MV-4-11 (cell line): ENCODE data around the gene INO80D.
"Not testable (repeated sequence)": the region's sequence is repeated elsewhere in the genome, so short reads cannot be mapped to it uniquely, and the experiment has no call there.

Source experiments
- DNase-seq: peaks from one replicate; lab custom pipeline; 2025; lab: John Stamatoyannopoulos, UW

INO80D gene

DNA sequence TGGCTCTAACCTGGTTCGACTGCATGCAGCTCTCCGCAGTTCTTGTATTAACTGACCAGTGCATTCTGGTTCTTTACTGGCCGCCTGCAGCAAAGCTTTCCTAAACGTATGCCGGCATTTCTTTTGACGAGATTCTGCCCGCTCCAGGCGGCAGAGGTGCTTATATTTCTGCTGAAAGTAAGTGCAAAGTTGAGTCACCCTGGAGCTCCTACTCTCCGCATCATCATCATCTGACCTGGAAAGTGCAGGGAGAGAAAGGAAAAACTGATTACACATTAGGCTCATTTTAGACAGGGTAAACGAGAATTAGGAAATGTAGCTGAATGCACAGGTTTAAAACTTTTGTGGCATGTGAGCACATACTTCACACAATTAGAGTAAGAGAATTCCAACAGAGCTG, 57.9 kb downstream of the INO80D start:
- DNase-seq, result no peak

DNA sequence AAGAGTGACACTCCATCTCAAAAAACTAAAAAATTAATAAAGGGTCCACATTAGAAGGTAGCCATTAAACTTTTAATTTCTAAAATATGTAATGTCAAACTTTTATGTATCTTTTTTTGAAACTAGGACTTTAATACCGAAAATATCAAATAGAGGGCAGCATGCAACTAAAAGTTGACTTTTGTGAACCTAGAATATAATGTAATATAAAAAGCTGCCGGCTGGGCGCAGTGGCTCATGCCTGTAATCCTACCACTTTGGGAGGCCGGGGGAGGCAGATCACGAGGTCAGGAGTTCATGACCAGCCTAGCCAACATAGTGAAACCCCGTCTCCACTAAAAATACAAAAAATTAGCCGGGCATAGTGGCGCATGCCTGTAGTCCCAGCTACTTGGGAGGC, 62.8 kb downstream of the INO80D start:
- DNase-seq, result peak; percentile 43

DNA sequence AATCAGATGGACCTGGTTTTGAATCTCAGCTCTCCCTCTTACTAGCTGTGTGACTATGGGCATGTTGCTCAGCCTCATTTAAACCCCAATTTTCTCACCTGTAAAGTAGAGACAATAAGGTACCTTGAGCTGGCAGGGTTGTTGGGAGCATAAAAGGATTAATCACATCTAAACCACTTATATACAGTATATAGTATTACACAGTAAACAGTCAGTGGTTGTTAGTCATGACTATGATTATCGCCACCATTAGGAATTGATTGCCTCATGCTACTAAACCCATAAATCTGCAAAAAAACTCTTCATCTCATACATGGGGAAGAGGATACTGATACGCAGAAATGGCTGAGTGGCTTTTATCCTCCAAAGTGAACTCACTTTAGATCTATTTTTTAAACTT, 65.8 kb downstream of the INO80D start:
- DNase-seq, result no peak

GRCh38 chr2:206015746-206016145, 70.2 kb downstream of the INO80D start:
- DNase-seq, result not testable (repeated sequence)

- no peak for DNase-seq
Measured at GRCh38 chr2:206011795-206012194, 74.2 kb downstream of the INO80D start.

DNA sequence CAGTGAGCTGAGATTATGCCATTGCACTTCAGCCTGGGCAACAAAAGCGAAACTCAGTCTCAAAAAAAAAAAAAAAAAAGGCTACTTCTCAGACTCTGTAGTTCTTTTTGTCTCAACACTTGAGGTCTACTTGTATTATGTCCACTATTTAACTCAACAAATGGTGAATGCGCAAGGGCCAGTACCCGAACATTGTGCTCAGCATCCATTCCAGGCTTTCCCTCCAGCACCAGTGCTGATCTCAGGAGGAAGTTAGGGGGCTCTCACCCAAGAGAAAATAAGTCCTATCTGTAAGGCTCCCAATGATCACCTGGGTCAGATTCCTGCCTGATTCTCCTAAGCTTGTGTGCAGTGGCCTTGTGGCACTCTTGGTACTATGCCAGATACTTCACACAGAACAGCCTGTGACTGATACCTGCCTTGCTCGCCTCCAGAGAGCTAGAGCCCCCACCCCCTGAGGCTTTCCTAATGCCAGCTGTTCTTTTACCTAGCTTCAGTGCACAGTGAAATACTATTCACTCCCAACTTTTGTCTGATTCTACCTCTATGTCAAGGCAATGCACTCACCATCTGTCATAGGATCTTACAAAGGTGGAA, 74.9 kb downstream of the INO80D start:
- DNase-seq, result no peak

GRCh38 chr2:206004004-206004693, 81.8 kb downstream of the INO80D start:
- peak; percentile 43 for DNase-seq

DNA sequence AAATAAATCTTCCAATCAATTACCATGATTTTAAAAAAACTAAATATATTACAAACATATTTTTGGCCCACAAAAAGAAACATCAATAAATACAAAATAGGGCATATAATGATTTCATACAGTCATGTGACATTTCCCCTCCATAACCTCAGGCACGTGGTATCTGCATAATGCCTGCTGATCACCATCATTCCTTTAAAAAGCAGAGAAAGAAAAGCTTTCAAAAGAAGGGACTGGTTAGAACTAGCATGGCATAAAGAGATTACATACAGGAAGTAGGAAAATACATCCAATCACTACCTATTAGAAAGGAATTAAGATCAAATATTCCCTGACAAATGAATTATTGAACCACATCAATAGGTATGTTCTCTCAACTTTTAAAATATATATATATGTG, 83.5 kb downstream of the INO80D start:
- DNase-seq, result no peak

DNA sequence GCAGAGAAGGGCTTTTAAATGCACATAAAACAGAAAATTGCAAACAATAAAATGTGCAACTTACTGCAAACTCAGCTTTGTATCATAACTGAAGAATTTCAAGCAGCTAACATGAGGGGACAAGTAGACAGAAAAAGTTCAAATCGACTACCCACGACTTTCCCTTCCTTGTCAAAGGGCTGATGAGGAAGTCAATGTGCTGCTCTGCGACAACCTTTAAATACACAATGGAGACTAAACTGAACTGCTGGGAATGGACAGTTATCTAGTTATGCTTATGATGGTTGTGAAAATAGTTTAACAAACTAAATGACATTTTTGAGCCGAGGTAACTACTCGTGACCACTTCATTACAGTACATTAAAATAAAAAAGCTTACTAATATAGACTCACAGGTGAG, 84.1 kb downstream of the INO80D start:
- DNase-seq, result peak; percentile 17

DNA sequence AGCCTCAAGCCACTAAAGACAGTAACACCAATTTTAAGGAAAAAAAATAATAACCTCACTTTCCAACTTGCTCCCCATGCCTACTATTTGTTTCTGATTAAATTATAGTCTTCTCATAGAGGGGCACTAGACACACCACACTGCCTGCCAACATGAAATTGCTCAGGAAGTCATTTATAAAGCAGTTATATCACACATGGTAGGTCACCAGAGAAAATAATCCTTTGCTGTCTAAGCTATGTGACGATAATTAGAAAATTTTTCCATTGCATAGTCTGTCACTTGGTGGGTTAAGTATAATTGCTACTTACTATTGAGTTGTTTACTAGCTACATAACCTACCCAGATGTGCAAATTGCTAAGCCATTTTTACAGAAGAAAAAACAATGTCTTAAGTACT, 85.2 kb downstream of the INO80D start:
- DNase-seq, result no peak

- DNase-seq, result peak; percentile 40
Measured at GRCh38 chr2:205998583-205998982, 87.4 kb downstream of the INO80D start.

- DNase-seq, result peak; percentile 76
Measured at GRCh38 chr2:205996161-205996560, 89.8 kb downstream of the INO80D start.

DNA sequence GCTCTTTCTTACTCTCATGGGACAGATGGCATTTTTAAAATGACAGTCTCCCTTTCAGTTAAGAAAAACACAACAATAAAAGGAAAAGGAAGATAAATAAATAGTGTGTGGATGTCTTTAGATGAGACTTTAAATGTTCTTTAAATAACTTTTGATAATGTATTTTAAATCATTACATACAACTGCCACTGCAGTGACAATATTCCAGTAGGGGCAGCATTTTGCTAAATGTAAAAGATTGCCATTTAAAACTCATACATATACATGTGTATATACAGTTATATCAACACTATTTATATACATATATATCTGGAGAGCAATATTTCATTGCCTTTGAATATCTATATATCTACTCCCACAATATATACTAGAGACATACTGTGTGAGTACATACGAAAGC, 90.7 kb downstream of the INO80D start:
- no peak for DNase-seq

- no peak for DNase-seq
Measured at GRCh38 chr2:205994344-205994743, 91.6 kb downstream of the INO80D start.

GRCh38 chr2:205990104-205990503, 95.9 kb downstream of the INO80D start:
- DNase-seq, result no peak

- no peak for DNase-seq
Measured at GRCh38 chr2:205989271-205990071, 96.5 kb downstream of the INO80D start.

DNA sequence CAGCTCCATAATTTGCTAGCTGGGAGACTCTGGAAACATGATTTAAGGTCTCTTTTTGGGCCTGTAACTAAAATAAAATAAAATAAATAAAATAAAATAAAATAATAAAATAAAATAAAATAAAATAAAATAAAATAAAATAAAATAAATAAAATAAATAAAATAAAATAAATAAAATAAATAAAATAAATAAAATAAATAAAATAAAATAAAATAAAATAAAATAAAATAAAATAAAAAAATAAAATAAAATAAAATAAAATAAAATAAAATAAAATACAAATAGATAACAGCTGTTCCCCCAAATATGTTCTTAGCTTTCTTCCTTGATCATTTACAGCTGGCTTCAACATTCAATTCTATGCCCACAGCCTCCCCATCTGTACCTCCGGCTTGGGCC, 97.3 kb downstream of the INO80D start:
- not testable (repeated sequence) for DNase-seq

GRCh38 chr2:205988274-205988673, 97.7 kb downstream of the INO80D start:
- no peak for DNase-seq

DNA sequence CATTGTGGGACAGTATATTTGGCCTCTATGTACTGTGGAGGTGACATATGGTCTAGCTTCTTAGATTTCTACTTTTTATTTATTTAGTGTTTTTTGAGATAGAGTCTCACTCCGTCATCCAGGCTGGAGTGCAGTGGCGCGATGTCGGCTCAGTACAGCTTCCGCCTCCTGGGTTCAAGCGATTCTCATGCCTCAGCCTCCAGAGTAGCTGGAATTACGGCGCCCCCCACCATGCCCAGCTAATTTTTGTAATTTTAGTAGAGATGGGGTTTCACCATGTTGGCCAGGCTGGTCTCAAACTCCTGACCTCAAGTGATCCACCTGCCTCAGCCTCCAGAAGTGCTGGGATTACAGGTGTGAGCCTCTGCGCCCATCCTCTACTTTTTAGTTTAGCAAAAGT, 99.6 kb downstream of the INO80D start:
- not testable (repeated sequence) for DNase-seq

- peak; percentile 15 for DNase-seq
Measured at GRCh38 chr2:205984381-205984780, 101.6 kb downstream of the INO80D start.

DNA sequence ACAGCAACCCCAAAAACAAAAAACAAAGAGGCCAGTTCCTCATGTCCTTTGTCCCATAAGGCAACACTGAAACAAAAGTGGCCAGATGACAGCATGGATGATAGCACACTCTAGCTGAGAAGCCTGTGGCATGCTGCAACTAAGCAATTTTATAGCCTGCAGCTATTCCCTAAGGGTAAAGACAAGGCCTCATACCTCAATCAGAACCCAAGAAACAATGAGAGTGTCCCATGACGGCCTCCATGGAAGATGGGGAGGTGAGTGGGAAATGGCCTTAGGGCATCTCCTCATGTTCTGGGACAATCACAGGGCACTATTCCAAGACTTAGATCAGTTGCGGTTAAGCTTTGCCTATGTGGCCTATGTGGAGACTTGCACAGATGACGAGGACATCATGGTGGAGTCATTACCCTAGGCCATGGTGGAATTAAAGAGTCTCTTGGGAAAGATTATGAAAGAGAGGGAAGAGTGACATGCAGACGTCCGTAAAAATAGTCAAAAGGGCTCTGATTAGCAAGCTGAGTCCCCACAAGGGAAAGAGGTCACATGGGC, 103.1 kb downstream of the INO80D start:
- no peak for DNase-seq

GRCh38 chr2:205978728-205979127, 107.2 kb downstream of the INO80D start:
- not testable (repeated sequence) for DNase-seq

GRCh38 chr2:205977699-205978098, 108.3 kb downstream of the INO80D start:
- DNase-seq, result not testable (repeated sequence)
